NCI-H524 treated with DMSO at 0.1 percent for 48 hours (cell line): Measurements from ENCODE around the gene MLLT10.

ENCODE experiments used
- DNase-seq: peaks from one replicate; lab custom pipeline; 2025; lab: John Stamatoyannopoulos, UW

The MLLT10 gene

GRCh38 chr10:21517134-21518031 lies 16.6 kb upstream of the MLLT10 start:
- DNase-seq: no peak

- peak; percentile 30 for DNase-seq
Observed at GRCh38 chr10:21518149-21518640, 15.8 kb upstream of the MLLT10 start.

DNA sequence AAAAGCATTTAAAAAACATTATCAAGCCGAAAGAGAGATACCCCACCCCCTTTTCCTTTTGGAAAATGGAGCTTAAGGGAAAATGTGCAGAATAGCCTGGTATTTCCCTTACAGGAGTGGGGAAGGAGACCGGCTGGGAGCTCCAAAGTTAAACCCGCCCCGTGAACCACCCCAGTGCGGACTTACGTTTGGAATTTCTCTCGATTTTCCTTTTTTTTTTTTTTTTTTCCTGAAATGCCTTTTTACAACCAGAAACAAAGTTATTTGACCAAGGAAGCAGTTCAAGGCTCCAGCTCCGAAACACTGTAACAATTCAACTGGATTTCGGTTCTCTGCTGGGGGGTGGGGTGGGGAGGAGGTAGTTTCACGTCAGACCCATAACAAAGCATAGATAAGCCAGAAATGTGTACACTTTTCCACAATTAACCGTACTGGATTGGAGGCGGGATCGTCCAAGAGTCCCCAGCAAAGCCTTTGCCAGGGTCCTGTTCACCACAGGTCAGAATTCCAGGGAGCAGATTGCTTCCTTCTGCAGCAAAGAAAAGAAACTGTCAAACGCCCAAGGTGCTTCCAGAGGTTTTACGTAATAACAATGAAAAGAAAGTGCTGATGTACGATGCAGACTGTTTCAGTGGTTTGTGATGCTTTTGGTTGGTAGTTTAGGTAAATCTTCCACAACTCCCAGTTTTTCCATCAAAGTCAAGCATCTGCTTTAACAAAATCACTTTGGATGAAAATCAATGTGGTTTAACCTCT lies 15.2 kb upstream of the MLLT10 start:
- no peak for DNase-seq

DNA sequence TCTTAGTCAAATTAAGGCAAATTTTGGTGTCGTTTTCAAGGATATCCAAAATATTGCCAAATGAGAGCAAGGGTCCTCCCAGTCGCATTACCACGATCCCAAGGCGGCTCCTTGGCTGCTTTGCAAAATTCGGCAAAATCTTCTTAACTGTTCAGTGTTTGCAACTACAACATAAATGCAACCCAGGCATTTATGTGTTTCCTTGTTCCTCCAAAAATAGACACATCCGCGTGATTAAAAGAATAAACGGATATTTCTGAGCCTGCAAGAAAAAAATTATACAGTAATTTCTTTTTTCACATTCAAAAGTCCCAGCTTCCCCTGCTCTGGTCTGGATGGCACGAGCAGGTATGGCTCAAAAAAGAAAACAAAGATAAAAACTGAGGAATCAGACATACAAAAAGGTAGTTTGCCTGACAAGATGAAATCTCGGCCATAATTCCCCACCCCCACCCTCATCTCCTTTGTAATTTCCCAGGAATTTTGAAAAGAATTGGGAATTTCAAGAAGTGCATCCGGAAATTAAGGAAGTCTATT lies 14.6 kb upstream of the MLLT10 start:
- no peak for DNase-seq

DNA sequence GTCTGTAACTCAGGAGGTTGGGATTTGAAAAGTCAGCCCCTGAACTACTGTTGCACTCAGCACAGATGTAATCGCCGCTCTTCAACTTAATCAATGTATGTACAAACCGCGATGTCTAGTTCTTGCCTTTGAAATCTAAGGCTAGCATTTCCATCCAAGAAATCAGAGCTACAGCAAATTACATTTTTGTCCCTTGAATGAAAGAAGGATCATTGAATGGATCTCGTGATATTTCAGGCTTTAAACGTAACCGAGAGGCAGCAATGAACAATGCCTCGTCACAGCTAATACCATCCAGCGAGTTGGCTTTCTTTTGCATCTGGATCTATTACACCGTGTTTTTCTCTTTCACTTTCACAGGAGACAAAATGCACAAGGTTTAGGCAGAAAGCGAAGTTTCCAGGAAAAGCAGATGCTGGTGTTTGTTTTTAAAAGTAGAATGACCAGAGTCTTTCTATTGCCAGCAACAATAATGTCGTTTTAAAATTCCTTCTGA lies 14.0 kb upstream of the MLLT10 start:
- DNase-seq: no peak

- no peak for DNase-seq
Observed at GRCh38 chr10:21520509-21520908, 13.5 kb upstream of the MLLT10 start.

DNA sequence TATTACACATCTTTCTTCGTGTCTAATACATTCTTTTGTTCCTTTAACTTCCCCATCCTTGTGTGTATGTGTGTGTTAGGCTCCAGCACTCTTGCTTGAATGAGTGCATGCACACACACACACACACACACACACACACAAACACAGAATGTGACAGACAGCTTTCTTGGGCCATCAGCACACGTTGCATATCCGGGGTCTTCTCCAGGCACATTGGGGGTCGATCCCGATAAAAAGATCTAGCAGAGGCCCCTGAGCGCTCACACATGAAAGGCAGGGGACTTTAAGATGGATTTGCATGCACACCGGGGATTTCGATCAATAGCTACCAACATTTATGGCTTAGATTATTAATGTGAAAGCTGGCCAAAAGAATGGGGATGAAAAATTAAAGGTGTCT lies 13.1 kb upstream of the MLLT10 start:
- DNase-seq: no peak

GRCh38 chr10:21521751-21522533 lies 12.1 kb upstream of the MLLT10 start:
- no peak for DNase-seq

DNA sequence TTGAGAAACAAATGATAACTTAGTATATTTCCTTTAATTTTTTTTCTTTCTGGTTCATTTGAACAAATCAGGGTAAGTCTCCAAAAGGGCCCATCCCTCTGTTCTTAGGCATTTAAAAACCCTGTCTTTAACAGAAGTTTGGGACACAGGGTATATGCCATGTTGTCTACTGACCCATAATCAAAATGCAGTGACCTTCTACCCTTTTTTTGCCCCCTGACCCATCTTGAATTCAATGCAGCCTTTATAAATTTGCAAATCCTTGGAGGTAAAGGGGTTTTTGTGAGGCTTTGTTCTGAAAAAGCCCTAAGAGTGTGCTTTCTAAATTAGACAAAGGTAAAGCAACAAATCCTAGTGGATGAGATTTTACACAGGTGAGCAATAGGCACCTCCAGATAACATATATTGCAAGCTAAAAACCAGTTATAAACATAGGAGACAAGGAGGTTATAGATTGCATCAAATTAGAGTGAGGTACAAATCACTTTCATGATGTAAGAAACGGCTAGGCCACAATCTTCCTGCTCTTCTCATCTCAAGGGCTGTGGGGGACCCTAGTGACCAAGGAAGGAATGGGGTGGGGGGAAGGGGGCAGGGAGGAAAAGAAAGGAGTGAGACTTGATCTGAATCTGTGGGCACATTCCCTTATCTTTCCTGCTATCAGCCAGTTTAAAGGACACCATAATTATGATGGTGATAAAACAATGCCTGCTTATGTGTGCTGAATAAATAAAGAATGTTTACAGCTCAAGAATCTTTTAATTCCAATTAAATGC lies 11.2 kb upstream of the MLLT10 start:
- no peak for DNase-seq

GRCh38 chr10:21523557-21524008 lies 10.4 kb upstream of the MLLT10 start:
- peak; percentile 39 for DNase-seq

- DNase-seq: no peak
Observed at GRCh38 chr10:21524131-21524525, 9.9 kb upstream of the MLLT10 start.

- no peak for DNase-seq
Observed at GRCh38 chr10:21524526-21525366, 9.3 kb upstream of the MLLT10 start.

DNA sequence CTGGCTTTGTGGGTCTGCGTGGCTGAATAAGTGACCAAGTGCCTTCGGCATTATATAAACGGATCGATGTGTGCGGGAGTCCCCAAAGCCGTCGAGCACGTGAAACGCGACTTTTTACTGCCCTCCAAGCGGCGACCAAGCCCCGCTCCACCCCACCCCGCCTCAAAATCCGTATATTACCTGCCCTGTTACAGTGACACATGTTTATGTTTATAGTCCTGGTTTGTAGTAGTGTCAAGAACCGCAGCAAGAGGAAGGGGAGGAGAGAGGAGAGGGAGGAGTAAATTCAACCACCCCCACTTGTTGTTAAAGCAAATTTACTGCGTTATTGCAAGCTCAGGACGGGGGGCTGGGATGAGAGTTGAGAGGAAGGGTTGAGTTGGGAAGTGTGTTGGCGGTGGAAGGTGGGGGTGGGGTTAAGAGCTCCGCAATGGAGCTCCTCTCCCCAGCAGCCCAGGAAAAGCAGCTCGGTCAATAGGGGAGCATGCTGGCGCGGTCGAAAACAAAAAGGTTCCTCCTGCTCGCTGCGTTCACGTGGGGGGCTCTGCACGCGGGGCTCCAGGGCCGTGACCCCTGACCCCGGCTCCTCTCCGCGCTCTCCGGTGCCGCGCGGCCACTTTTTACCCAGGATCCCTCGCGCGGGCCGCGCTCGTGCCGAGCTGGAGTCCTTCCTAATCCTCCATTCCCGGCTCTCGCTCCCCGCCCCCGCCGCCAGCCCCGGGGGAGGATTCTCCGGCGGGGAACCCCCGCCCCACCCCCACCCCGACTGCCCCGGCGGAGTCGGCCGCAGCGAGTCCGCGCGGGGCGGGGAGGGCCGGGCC lies 8.5 kb upstream of the MLLT10 start, which contains the start of gene SKIDA1:
Gene SKIDA1 (minus strand): TSS at position 316 of the 821 bp plus-strand sequence. CDS start 7,860 bp downstream, outside the sequence.
- DNase-seq: no peak

DNA sequence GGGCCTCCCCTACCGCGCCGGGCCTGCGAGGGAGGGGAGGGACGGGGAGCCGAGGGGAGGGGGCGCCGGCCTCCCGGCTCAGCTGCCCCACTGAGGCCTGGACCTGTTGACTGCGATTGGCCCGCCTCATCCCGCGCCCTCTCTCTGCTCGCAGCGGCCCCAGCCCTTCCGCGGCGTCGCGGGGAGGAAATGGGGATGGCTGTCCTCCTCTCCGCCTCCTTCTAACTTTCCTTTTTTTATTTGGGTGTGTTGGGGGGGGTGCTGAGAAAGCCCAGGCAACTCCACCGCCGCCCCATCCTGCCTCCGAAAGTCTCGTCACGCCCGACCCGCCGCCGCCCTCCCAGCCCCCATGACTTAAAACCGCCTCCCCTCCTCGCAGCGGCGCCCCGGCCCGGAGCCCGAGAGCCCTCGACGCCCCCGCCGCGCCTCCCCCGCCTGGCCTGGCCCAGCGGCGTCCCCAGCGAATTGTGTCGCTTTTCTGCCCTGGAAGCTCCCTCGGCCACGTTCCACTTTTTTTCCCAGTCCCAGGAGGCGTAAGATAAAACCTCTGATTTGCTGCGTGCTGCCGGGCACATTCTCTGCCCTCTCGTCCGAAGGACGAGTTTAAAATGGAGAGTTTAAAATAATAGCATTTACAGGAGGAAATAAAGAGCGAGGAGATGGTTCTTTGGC lies 7.7 kb upstream of the MLLT10 start:
- no peak for DNase-seq

DNA sequence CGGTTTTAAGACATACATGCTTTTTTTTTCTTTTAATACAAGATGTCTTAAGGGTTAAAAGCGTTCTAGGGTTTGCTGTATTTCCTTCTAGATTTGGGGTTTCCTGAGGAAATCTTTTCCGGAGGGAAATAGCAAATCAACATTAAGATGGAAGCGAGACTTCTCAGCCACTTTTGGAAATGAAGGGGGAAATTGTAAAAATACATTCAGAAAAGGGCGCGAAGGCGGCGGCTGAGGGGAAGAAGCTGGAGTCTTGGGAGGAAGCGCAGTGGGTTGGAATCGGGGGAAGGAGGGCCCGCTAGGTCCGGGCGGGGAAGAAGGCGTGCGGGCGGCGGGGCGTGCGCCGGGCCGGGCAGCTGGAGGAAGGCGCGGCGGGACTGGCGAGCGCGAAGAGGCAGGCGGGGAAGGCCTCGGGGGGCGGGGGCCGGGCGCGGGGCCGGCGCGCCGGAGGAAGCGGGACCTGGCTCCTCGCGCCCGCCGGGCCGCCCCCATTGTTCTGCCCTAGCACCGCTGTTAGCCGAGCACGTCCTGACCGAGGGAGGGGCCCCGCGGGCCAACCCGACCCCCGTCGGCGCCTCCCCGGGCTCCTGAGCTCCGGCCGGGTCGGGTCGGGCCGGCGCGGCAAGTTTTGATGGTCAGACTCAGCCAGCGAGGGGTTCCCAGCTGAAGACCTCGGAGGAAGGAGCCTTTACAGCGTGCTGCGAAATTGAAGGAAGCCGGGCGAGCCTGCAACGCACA lies 7.0 kb upstream of the MLLT10 start:
- DNase-seq: no peak

GRCh38 chr10:21527598-21528235 lies 6.3 kb upstream of the MLLT10 start:
- no peak for DNase-seq
